ENCODE measurements around the gene PIGT. TPM values are rescaled to one million over a fixed set of nuclear protein-coding genes. Genes with fewer than 3 reads are reported as not detected.
A peak's percentile ranks its signal among the peaks of the same experiment; 100 is the strongest.

The PIGT gene
- total RNA-seq, 1 experiment from 2014 or later = 259 TPM

GRCh38 chr20:45467861-45468260 is 51.9 kb downstream of the PIGT start:
- Histone ChIP-seq H3K4me1 (peaks cover 18% of the 10 kb centered on the region; the same call in 1 of the 2 replicates), H3K36me3 (ENCODE audit: control insufficient read depth, insufficient read depth, low read length) (no peaks in the 10 kb centered on the region), H3K9me3 (no peaks in the 10 kb centered on the region), H3K4me3 (ENCODE audit: low read depth, low read length) (no peak overlapping the region), H3K27me3 (replicated peaks; ENCODE audit: control insufficient read depth, insufficient read depth, low read length) (peaks cover 11% of the 10 kb centered on the region)
- no TSS peak for BruUV-seq (replicated peaks)
- Mint-ChIP-seq H3K4me1 (ENCODE audit: low read depth, unreplicated experiment) (peaks cover 8% of the 10 kb centered on the region), H3K27me3 (ENCODE audit: insufficient read depth, unreplicated experiment) (peaks cover 9% of the 10 kb centered on the region), H3K36me3 (ENCODE audit: insufficient read depth, unreplicated experiment) (no peaks in the 10 kb centered on the region), H3K9me3 (ENCODE audit: unreplicated experiment) (no peaks in the 10 kb centered on the region), H3K4me3 (ENCODE audit: unreplicated experiment) (no peak overlapping the region), H3K27ac (ENCODE audit: unreplicated experiment) (no peak overlapping the region)
- DNase-seq = no peak
- CTCF ChIA-PET = interaction anchor here (1.2 to 2.3 kb wide), 3 partner anchors 31 to 303 kb away, joined by 3 to 6 read pairs (median 6); no protein-coding TSS in a partner anchor
- intact Hi-C loops (cut with micrococcal nuclease; ENCODE audit: unreplicated experiment) = no loop called here
- no peak for TF ChIP-seq CTCF (IDR thresholded peaks at IDR 0.05; ENCODE audit: insufficient read depth in 1 of 2, low read depth in 1 of 2, low read length in 1 of 2, severe bottlenecking in 1 of 2, unreplicated experiment in 1 of 2)
- POLR2A ChIA-PET = interaction anchor here (0.5 to 1.1 kb wide), 2 partner anchors 105 to 142 kb away, joined by 3 read pairs; partner anchors contain the start of gene SYS1

GRCh38 chr20:45469336-45470261 is 53.7 kb downstream of the PIGT start, which contains the start of gene WFDC2:
Gene WFDC2, plus strand, starts transcription at chr20:45469753. Its CDS starts 29 bp downstream, at chr20:45469782.
- no peaks in the 10 kb centered on the region for H3K36me3 Mint-ChIP-seq (ENCODE audit: insufficient read depth, unreplicated experiment)
- H3K27ac Mint-ChIP-seq (ENCODE audit: unreplicated experiment) = no peak within 1 kb of the TSS
- H3K4me3 ChIP-seq (ENCODE audit: low read depth, low read length) = peak within 1 kb of the TSS; percentile 44
- H3K4me1 Mint-ChIP-seq (ENCODE audit: low read depth, unreplicated experiment) = peaks cover 8% of the 10 kb centered on the region
- peak; percentile 60 to 69 for DNase-seq
- CTCF ChIA-PET = interaction anchor here (0.6 to 2.8 kb wide), 7 partner anchors 33 to 331 kb away, joined by 3 to 15 read pairs (median 4); partner anchors contain the start of gene SYS1
- peak in 1 of 2 experiments; percentile 24 for TF ChIP-seq CTCF (IDR thresholded peaks at IDR 0.05; ENCODE audit: insufficient read depth in 1 of 2, low read depth in 1 of 2, low read length in 1 of 2, severe bottlenecking in 1 of 2, unreplicated experiment in 1 of 2)
- peaks cover 15% of the 10 kb centered on the region for H3K27me3 Mint-ChIP-seq (ENCODE audit: insufficient read depth, unreplicated experiment)
- intact Hi-C loops (cut with micrococcal nuclease; ENCODE audit: unreplicated experiment) = loop anchor here (2.0 kb wide), 1 partner anchor 33 kb away; no protein-coding TSS in a partner anchor
- no TSS peak for BruUV-seq (replicated peaks)
- H3K9me3 ChIP-seq = no peaks in the 10 kb centered on the region
- peak within 1 kb of the TSS; percentile 77 for H3K4me3 Mint-ChIP-seq (ENCODE audit: unreplicated experiment)
- H3K9me3 Mint-ChIP-seq (ENCODE audit: unreplicated experiment) = no peaks in the 10 kb centered on the region
- POLR2A ChIA-PET = interaction anchor here (0.6 kb wide), 1 partner anchor 151 kb away, joined by 4 read pairs; no protein-coding TSS in a partner anchor
- H3K36me3 ChIP-seq (ENCODE audit: control insufficient read depth, insufficient read depth, low read length) = no peaks in the 10 kb centered on the region
- peaks cover 9% of the 10 kb centered on the region for H3K27me3 ChIP-seq (replicated peaks; ENCODE audit: control insufficient read depth, insufficient read depth, low read length)
- H3K4me1 ChIP-seq = peaks cover 18% of the 10 kb centered on the region; the same call in 1 of the 2 replicates

- H3K4me3 ChIP-seq (ENCODE audit: low read depth, low read length) = peak overlapping the region; percentile 44
- Mint-ChIP-seq H3K4me3 (ENCODE audit: unreplicated experiment) (peak overlapping the region; percentile 77), H3K27me3 (ENCODE audit: insufficient read depth, unreplicated experiment) (peaks cover 15% of the 10 kb centered on the region), H3K36me3 (ENCODE audit: insufficient read depth, unreplicated experiment) (no peaks in the 10 kb centered on the region), H3K27ac (ENCODE audit: unreplicated experiment) (no peak overlapping the region), H3K9me3 (ENCODE audit: unreplicated experiment) (no peaks in the 10 kb centered on the region), H3K4me1 (ENCODE audit: low read depth, unreplicated experiment) (peaks cover 8% of the 10 kb centered on the region)
- peaks cover 18% of the 10 kb centered on the region; the same call in 1 of the 2 replicates for H3K4me1 ChIP-seq
- CTCF ChIA-PET = interaction anchor here (0.6 to 2.8 kb wide), 11 partner anchors 34 to 332 kb away, joined by 3 to 15 read pairs (median 4); partner anchors contain the start of gene SYS1
- TF ChIP-seq CTCF (IDR thresholded peaks at IDR 0.05; ENCODE audit: insufficient read depth in 1 of 2, low read depth in 1 of 2, low read length in 1 of 2, severe bottlenecking in 1 of 2, unreplicated experiment in 1 of 2) = no peak
- BruUV-seq (replicated peaks) = no TSS peak
- POLR2A ChIA-PET = no interaction called here
- peaks cover 9% of the 10 kb centered on the region for H3K27me3 ChIP-seq (replicated peaks; ENCODE audit: control insufficient read depth, insufficient read depth, low read length)
- DNase-seq = peak; percentile 61 to 65
- H3K9me3 ChIP-seq = no peaks in the 10 kb centered on the region
- no peaks in the 10 kb centered on the region for H3K36me3 ChIP-seq (ENCODE audit: control insufficient read depth, insufficient read depth, low read length)
- intact Hi-C loops (cut with micrococcal nuclease; ENCODE audit: unreplicated experiment) = loop anchor here (2.0 kb wide), 1 partner anchor 34 kb away; no protein-coding TSS in a partner anchor
Observed at GRCh38 chr20:45470262-45470931, 54.5 kb downstream of the PIGT start.

Measured in Caco-2 (cell line).